ENCODE measurements around the gene IL22.

Gene IL22

GRCh38 chr12:68253504-68253903 is at the start of gene IL22:
Gene IL22 (minus strand): TSS chr12:68253604. CDS start chr12:68253448, 156 bp downstream.
- DNase-seq, result no peak

DNA sequence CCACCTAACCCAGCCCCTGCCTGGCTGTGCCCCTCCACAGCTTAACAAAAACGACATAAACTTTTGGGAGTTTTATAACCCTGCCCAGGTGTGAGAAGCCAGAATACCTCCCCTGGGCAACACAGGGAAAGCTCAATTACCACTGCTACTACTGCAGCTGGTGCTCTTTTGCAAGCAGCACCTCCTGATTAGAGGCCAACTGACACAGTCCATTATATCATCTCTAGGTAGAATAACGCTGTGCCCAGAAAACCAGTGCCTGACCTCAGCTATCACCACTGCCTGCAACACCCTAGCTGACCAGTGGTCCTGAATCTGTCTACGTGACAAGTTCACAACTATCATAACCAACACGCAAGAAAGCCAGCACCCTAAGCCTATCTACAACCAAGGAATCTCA is 44.5 kb upstream of the IL22 start:
- no peak for DNase-seq

DNA sequence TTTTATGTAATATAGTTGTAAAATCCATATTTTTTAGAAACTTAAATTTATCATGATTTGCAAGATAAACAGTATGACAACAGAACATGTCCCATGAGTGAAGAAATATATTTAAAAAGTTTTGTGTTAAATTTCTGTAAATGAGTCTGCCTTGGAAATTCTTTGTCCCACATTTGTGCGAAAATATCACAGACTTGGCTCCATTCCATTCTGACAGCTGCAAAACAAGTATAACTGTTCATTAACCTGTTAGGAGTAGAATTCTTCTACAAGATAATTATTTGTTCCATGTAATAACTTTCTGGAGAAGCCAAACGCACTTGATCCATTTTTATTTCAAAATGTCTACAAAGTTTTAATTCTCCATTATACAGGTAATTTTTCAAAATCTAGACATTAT is 40.8 kb upstream of the IL22 start:
- no peak for DNase-seq

GRCh38 chr12:68293347-68293746 is 39.9 kb upstream of the IL22 start:
- DNase-seq, result no peak

- DNase-seq, result no peak
Observed at GRCh38 chr12:68292151-68292943, 38.9 kb upstream of the IL22 start.

GRCh38 chr12:68291396-68292036 is 38.1 kb upstream of the IL22 start:
- DNase-seq, result no peak

- no peak for DNase-seq
Observed at GRCh38 chr12:68290126-68290525, 36.7 kb upstream of the IL22 start.

DNA sequence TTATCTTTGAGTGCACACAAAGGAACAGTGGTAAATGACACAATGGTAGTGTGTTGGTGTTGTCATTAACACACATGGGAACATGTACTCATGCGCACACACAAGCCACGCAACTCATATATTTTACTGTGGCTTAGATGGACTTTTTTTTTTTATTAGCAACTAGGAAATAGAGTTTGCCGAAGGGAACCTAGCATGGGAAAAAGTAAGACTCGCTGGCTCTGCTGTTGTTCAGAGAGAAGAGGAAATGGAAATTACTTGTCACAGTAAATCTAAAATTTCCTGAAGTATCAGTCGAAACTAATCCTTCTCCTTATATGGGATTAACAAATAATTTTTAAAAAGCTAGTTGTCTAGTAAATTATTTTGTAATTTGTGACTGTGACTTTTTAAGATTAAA is 33.7 kb upstream of the IL22 start:
- DNase-seq, result no peak

GRCh38 chr12:68286396-68286795 is 33.0 kb upstream of the IL22 start:
- DNase-seq, result no peak

- no peak for DNase-seq
Observed at GRCh38 chr12:68285541-68285940, 32.1 kb upstream of the IL22 start.

- no peak for DNase-seq
Observed at GRCh38 chr12:68281322-68282077, 28.1 kb upstream of the IL22 start.

- no peak for DNase-seq
Observed at GRCh38 chr12:68280240-68280639, 26.8 kb upstream of the IL22 start.

DNA sequence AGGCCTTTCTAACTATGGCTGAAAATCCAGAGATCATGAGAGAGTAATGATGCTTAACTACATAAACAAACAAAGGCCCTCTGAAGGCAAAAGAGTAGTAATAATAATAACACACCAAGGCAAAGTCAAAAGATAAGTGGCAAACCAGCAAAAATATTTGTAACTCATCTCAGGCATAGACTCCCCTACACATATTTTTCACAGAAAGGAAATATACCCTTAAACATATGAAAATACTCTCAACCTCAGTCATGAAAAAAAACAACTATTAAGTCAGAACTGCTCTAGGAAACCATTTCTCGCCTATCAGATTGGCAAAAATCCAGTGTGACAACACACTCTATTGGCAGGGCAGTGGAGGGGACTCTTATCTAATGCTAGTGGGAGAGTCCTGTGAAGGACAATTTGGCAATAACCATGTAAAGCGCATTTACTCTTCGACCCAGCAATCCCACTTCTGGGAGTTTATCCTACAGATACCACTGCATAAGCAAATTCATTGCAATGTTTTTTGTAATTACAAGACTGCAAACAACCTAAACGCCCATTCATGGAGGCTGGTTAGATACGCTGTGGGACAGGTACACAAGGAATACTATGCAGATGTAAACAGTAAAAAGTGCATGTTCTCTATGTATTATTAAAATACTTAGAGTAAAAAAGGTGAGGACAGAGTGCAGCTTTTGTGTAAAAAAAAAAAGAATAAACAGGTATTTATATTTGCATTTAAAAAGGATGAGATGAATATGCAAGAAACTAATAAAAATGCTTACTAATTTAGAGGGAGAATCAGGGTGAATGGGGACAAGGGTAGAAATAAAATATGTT is 26.0 kb upstream of the IL22 start:
- peak; percentile 21 for DNase-seq

DNA sequence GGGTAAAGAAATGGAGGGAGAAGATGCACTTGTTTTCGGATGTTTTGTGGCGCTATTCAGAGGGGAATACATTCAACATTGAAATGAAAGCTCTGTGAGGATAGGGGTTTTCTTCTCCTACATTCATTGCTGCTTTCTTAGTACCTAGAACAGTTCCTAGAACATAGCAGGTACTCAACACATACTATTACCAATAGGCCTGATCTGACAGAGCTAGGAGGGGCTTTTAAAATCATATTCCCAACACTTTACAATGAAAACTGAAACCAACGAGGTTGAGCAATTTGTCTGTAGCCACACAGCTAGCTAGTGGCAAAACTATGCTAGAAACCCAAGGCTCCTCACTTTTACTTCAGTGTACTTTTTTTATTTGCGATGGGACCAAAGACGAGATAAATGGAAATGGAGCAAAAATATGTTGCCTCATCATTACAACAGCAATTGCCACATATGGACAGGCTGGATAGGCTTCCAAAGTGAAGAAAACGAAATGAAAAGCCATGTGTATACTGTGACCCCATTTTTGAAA is 23.1 kb upstream of the IL22 start:
- no peak for DNase-seq

GRCh38 chr12:68272732-68273131 is 19.3 kb upstream of the IL22 start:
- DNase-seq, result no peak

DNA sequence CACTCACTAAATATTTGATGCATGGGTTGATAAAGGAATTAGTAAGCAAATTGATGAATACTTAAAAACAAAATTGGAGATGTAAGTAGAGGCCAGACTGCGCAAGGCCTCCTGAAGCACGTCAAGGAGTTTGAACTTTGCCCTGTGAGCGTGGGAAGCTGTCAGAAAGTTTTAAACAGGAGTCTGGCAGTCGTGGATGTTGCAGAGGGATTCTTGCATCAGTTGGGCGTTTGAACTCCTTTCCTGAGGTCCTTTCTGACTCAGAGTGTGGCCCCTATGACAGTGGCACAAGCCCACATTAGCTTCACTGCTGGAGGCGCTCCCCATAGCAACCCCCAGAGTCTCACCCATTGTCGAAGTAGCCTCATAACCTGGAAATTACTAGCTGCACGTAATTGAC is 17.9 kb upstream of the IL22 start:
- no peak for DNase-seq

DNA sequence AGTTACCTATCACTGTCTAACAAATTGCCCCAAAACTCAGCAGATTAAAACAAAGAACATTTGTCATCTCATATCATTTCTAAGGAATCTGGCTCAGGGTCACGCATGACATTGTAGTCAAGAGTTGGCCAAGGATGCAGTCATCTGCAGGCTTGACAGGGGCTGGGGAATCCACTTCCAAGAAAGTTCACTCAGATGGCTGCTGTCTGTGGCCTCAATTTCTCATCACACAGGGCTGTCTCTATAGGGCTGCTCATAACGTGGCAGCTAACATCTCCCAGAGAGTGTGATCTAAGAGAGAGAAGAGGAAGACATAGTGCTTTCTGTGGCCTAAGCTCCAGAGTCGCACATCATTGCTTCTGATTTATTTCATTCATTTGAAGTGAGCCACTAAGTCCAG is 17.0 kb upstream of the IL22 start:
- DNase-seq, result no peak

GRCh38 chr12:68269779-68270178 is 16.4 kb upstream of the IL22 start:
- no peak for DNase-seq

- no peak for DNase-seq
Observed at GRCh38 chr12:68268967-68269366, 15.6 kb upstream of the IL22 start.

DNA sequence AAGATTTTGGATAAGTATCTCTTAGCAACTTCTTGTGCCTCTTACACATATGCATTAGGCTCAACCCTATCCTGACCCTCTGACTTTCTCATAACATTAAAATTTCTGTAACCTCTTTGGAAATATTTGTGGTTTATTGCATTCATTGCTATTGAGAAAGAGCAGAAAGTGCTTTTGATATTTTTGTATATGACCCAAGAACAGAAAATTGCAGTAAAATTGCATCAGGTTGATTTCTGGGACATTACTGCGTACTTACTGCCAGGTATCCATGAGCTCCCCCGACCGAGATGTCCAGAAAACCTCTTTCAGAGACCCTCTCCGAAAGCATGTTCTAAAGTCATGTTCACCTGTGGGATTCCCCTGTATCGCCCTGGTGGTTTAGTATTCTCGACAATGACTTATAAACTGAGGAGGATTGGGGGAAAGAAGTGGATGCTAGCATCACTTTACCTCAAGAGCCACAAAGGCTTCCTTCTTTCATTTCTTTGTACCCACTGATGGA is 14.5 kb upstream of the IL22 start:
- no peak for DNase-seq

DNA sequence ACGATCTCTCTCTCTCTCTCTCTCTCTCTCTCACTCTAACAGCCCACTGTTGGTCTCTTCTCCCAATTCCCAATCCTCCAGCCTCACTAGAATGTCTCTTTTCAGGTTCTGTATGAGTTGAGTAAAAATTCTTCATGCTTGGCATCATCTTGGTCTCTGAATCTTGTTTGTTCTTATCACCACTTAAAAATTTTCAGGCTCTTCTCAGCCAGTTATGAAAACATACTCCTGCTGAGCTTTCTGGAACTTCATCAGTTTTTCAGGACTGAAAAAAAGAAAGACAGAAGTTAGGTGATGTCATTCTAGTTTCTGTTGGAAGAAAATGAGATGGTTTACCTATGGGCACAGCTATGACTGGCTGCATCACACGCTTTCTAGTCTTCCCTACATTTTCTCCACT is 11.5 kb upstream of the IL22 start:
- no peak for DNase-seq

DNA sequence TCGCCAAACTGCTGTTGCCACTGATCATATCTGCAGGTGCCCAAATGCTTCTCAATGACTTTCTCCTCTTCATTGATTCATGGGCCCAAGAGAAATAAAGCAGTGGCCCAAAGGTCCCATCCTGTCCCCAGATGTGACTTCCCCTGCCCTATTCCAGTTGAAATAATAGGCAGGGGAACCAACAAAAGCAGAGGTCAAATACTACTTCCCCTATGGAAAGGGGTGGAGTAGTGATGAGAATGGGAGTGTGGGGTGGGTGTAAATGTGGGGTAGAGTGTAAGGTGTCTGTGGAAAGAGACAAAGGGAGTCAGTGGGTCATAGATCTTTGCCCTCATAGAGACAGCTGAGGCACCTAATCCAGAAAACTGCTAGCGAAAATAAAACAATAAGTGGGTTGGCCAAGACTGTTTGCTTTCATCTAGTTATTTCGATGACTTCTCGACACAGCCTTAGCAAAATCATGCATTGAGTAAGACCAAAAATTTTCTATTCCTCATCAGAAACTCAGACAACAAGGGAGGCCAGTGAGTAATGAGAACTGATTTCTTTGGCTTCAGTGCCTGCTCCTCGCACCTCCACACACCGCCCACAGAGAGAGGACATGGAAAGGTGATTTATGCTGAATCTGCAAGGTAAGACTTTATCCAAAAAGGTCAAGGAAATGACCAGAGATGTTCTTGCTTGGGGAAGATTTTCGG is 10.9 kb upstream of the IL22 start:
- DNase-seq, result no peak

Data from NCI-H2029 (cell line).